Right lobe of liver (tissue), 6 donors: ENCODE measurements around the gene S1PR3. TPM values are rescaled to one million over a fixed set of nuclear protein-coding genes. Genes with fewer than 3 reads are reported as not detected.

ENCODE experiments used
- ATAC-seq, 4 donors: fragments of 200-7000 bp; cut with Tn5 transposase; one replicate each; pipeline ENCODE4 v1.9.1; 2020; ENCODE audit warnings: mild to moderate bottlenecking in 4 of 4, moderate library complexity in 4 of 4
- DNase-seq, 3 donors: peaks; one replicate each; pipeline ENCODE4 v3.0.0-alpha.2; 2020
- H3K27ac ChIP-seq, 3 donors: fragments of 200-600 bp; one replicate each; pipeline ENCODE4 v1.8.0; 2022
- H3K27me3 ChIP-seq, 2 donors: fragments of 200-600 bp; one replicate each; pipeline ENCODE4 v1.8.0; 2022
- H3K36me3 ChIP-seq, 4 donors: fragments of 200-600 bp; sonication (generic) in 1 of 4; one replicate each; pipeline versions ENCODE4 v1.5.1 to v1.8.0; 2017 to 2022; ENCODE audit warnings: control low read depth in 1 of 4
- H3K4me1 ChIP-seq, 4 donors: fragments of 200-600 bp; sonication (generic) in 1 of 4; one replicate each; pipeline versions ENCODE4 v1.5.1 to v1.8.0; 2017 to 2022; ENCODE audit warnings: control low read depth in 1 of 4
- H3K4me3 ChIP-seq, 3 donors: fragments of 200-600 bp; one replicate each; pipeline ENCODE4 v1.8.0; 2022
- H3K9me3 ChIP-seq, 4 donors: fragments of 200-600 bp; sonication (generic) in 1 of 4; one replicate each; pipeline versions ENCODE4 v1.5.1 to v1.8.0; 2017 to 2022; ENCODE audit warnings: control low read depth in 1 of 4
- CTCF ChIP-seq, 4 donors: fragments of 200-600 bp in 3 of 4; fragments of 450-650 bp in 1 of 4; IDR thresholded peaks; one replicate each; pipeline versions ENCODE4 v1.5.1 to v1.8.0; 2016 to 2022; ENCODE audit warnings: antibody characterized with exemption in 4 of 4, mild to moderate bottlenecking in 2 of 4
- POLR2A ChIP-seq: fragments of 450-650 bp; IDR thresholded peaks from one replicate; pipeline ENCODE4 v1.6.1; 2017; ENCODE audit warnings: antibody characterized with exemption, mild to moderate bottlenecking
- WGBS: methylation state at CpG from one replicate; pipeline ENCODE4 v1.1.6; 2018; ENCODE audit warnings: low coverage, low lambda C conversion rate; ENCODE audit not compliant: insufficient coverage; ENCODE audit errors: missing lambda C conversion rate; 5-methylcytosine and 5-hydroxymethylcytosine counted together
- intact Hi-C, 2 donors: fragments of 100-400 bp; cut with DNase I; formaldehyde crosslinking; loops; one replicate each; pipeline versions ENCODE4 v1.11.2 to v1.14.1; 2022
- total RNA-seq, 6 experiments: library from RNA; depleted of rRNA in 2 of 6; stranded (reverse); fragments of >200 nt in 2 of 6; fragmentation: NEBNext Ultra II Directional in 3 of 6; extraction: Animal tissue kit (Norgen Biotek cat#: 25700) in 3 of 6; gene quantifications; one replicate each; pipeline versions ENCODE4 v1.1.0 to v1.2.4, GENCODE V29; 2016 to 2023
- donor health status: DM: no; HTN: yes; CAD: no.
- donor health status: DM: no; HTN: no; CAD: no.
- donor health status: DM: no; HTN: no; CAD: no.
- donor health status: DM: no; HTN: yes; CAD: no.
- donor health status: DM: no; HTN: yes; CAD: no.

The S1PR3 gene
- total RNA-seq, 6 experiments from 2014 or later = 1.0 to 9.5 (median 5.0) TPM

GRCh38 chr9:88971131-88971960 is 19.9 kb upstream of the S1PR3 start:
- Histone ChIP-seq H3K36me3 (no peaks in the 10 kb centered on the region), H3K4me1 (no peaks in the 10 kb centered on the region), H3K9me3 (no peaks in the 10 kb centered on the region), H3K27ac (no peak overlapping the region), H3K27me3 (no peaks in the 10 kb centered on the region), H3K4me3 (no peak overlapping the region)
- WGBS = 82% methylated on average over 17 of the region's 23 CpGs
- intact Hi-C loops = no loop called here
- peak in 1 of 3 donors; percentile 30 for DNase-seq
- peak in 1 of 4 donors; percentile 10 for ATAC-seq
- TF ChIP-seq CTCF (IDR thresholded peaks at IDR 0.05) (no peak), POLR2A (no peak)

- ATAC-seq (no peak), DNase-seq (peak in 1 of 3 donors; percentile 5)
- no peak overlapping the region for H3K4me3 ChIP-seq
- no peaks in the 10 kb centered on the region for H3K4me1 ChIP-seq
- H3K36me3 ChIP-seq = no peaks in the 10 kb centered on the region
- 76% methylated on average over 3 of the region's 4 CpGs for whole genome bisulfite sequencing
- no peaks in the 10 kb centered on the region for H3K9me3 ChIP-seq
- TF ChIP-seq POLR2A (no peak), CTCF (IDR thresholded peaks at IDR 0.05) (no peak)
- H3K27me3 ChIP-seq = no peaks in the 10 kb centered on the region
- intact Hi-C loops = no loop called here
- H3K27ac ChIP-seq = no peak overlapping the region
Observed at GRCh38 chr9:88972401-88972800, 18.9 kb upstream of the S1PR3 start.

GRCh38 chr9:88973281-88974045 is 17.8 kb upstream of the S1PR3 start:
- Histone ChIP-seq H3K36me3 (no peaks in the 10 kb centered on the region), H3K9me3 (no peaks in the 10 kb centered on the region), H3K27me3 (no peaks in the 10 kb centered on the region), H3K4me1 (no peaks in the 10 kb centered on the region), H3K4me3 (no peak overlapping the region), H3K27ac (no peak overlapping the region)
- 90% methylated on average over 4 of the region's 12 CpGs for WGBS
- TF ChIP-seq POLR2A (no peak), CTCF (IDR thresholded peaks at IDR 0.05) (no peak)
- intact Hi-C loops = no loop called here
- DNase-seq (peak in 1 of 3 donors; percentile 18), ATAC-seq (no peak)

- intact Hi-C loops = no loop called here
- Histone ChIP-seq H3K27ac (no peak overlapping the region), H3K27me3 (no peaks in the 10 kb centered on the region), H3K4me1 (no peaks in the 10 kb centered on the region), H3K4me3 (no peak overlapping the region), H3K9me3 (no peaks in the 10 kb centered on the region), H3K36me3 (no peaks in the 10 kb centered on the region)
- ATAC-seq = no peak
- peak in 1 of 3 donors; percentile 9 for DNase-seq
- 59% methylated on average over 3 of the region's 7 CpGs for WGBS
- TF ChIP-seq POLR2A (no peak), CTCF (IDR thresholded peaks at IDR 0.05) (no peak)
Observed at GRCh38 chr9:88974641-88975040, 16.6 kb upstream of the S1PR3 start.
